HepG2 (cell line): Measurements from ENCODE around the gene UTP4. TPM values are rescaled to one million over a fixed set of nuclear protein-coding genes. Genes with fewer than 3 reads are reported as not detected.

Experiments
- ATAC-seq: fragments of 200-7000 bp; cut with Tn5 transposase; 3 replicates; pipeline ENCODE4 v1.9.1; 2020; ENCODE audit warnings: mild to moderate bottlenecking, moderate library complexity
- BruUV-seq: library from RNA; stranded (reverse); fragments of 400-500 nt; replicated peaks from 2 replicates; lab custom pipeline; 2021; lab: Mats Ljungman, UMichigan
- CTCF ChIA-PET: fragments of 300-600 bp; formaldehyde crosslinking; extraction: SDS; loops from one replicate; lab custom pipeline; 2021; ENCODE audit warnings: low total read pairs, inconsistent platforms, low intra/inter-chr PET ratio; lab: Yijun Ruan, JAX
- POLR2A ChIA-PET: fragments of 350-600 bp; sonication (Branson Sonifier 250); formaldehyde crosslinking; loops from one replicate; lab custom pipeline; 2020; ENCODE audit warnings: antibody characterized with exemption, inconsistent platforms; lab: Yijun Ruan, JAX
- DNase-seq: peaks from one replicate; pipeline ENCODE4 v3.0.0-alpha.2; 2015; ENCODE audit warnings: low spot score
- FAIRE-seq: peaks from 3 replicates; lab custom pipeline; 2011; peaks lifted over from hg19 to GRCh38; lab: Jason Lieb, UNC
- H2AFZ ChIP-seq: one replicate; pipeline ENCODE4 v1.6.1; 2011; ENCODE audit warnings: low read length, inconsistent platforms
- H3K27ac ChIP-seq: fragments of 300-600 bp; 3 replicates; pipeline ENCODE4 v1.8.0; 2011; ENCODE audit warnings: mixed run types, mild to moderate bottlenecking, mixed read lengths, low read length, inconsistent platforms; ENCODE audit not compliant: insufficient read depth; ENCODE audit errors: extremely low read length
- H3K27me3 ChIP-seq, 2 experiments: fragments of 200-600 bp in 1 of 2; 2 replicates in 1 of 2; 3 replicates in 1 of 2; pipeline versions ENCODE4 v1.6.0 to v1.8.0; 2011; ENCODE audit warnings: low read length in 2 of 2, mild to moderate bottlenecking in 2 of 2, moderate library complexity in 2 of 2, inconsistent platforms in 1 of 2; ENCODE audit not compliant: insufficient read depth in 2 of 2, control insufficient read depth in 1 of 2
- H3K36me3 ChIP-seq, 2 experiments: fragments of 200-600 bp in 1 of 2; replicated peaks in 1 of 2; 2 replicates in 1 of 2; 3 replicates in 1 of 2; pipeline versions ENCODE4 v1.5.1 to v1.8.0; 2011; ENCODE audit warnings: low read length in 2 of 2, inconsistent platforms in 1 of 2; ENCODE audit not compliant: insufficient read depth in 2 of 2, control insufficient read depth in 1 of 2
- H3K4me1 ChIP-seq: 2 replicates; pipeline ENCODE4 v1.5.1; 2012; ENCODE audit warnings: low read length, inconsistent platforms; ENCODE audit not compliant: insufficient read depth
- H3K4me2 ChIP-seq: 2 replicates; pipeline ENCODE4 v1.6.0; 2011; ENCODE audit warnings: low read depth, low read length, inconsistent platforms
- H3K4me3 ChIP-seq, 3 experiments: fragments of 200-600 bp in 1 of 3; sonication (generic), shearing (Covaris generic) in 1 of 3; replicated peaks in 1 of 3; 2 replicates each; pipeline ENCODE4 v1.5.1; 2011 to 2016; ENCODE audit warnings: low read length in 3 of 3, inconsistent platforms in 2 of 3, low read depth in 2 of 3, mild to moderate bottlenecking in 2 of 3, control low read depth in 1 of 3, mixed read lengths in 1 of 3; ENCODE audit not compliant: insufficient read depth in 1 of 3
- H3K79me2 ChIP-seq: one replicate; pipeline ENCODE4 v1.6.1; 2011; ENCODE audit warnings: low read length, inconsistent platforms; ENCODE audit not compliant: insufficient read depth
- H3K9ac ChIP-seq: 2 replicates; pipeline ENCODE4 v1.6.0; 2011; ENCODE audit warnings: mild to moderate bottlenecking, low read depth, low read length, inconsistent platforms; ENCODE audit not compliant: insufficient read depth
- H3K9me3 ChIP-seq: 2 replicates; pipeline ENCODE4 v1.5.1; 2012; ENCODE audit warnings: mild to moderate bottlenecking, low read length
- H4K20me1 ChIP-seq: 2 replicates; pipeline ENCODE4 v1.6.0; 2011; ENCODE audit warnings: inconsistent platforms, mild to moderate bottlenecking, low read length, moderate library complexity; ENCODE audit not compliant: insufficient read depth
- CEBPB ChIP-seq: IDR thresholded peaks from 2 replicates; pipeline ENCODE4 v1.6.1; 2011; ENCODE audit warnings: low read depth, low read length, improper control_type of control experiment, borderline replicate concordance
- EP300 ChIP-seq, 3 experiments: sonication (generic) in 1 of 3; formaldehyde crosslinking in 1 of 3; IDR thresholded peaks; 2 replicates each; pipeline versions ENCODE4 v1.5.1 to v1.6.1; 2011 to 2020; ENCODE audit warnings: low read depth in 2 of 3, low read length in 2 of 3, borderline replicate concordance in 1 of 3, improper control_type of control experiment in 1 of 3, mild to moderate bottlenecking in 1 of 3, missing genetic modification reagents in 1 of 3, moderate library complexity in 1 of 3
- FOXP1 ChIP-seq, 2 experiments: fragments of 450-650 bp in 1 of 2; IDR thresholded peaks; 2 replicates each; pipeline ENCODE4 v1.6.1; 2017 to 2018; ENCODE audit warnings: antibody characterized with exemption in 1 of 2
- HES4 ChIP-seq: sonication (generic); formaldehyde crosslinking; IDR thresholded peaks from 2 replicates; pipeline ENCODE4 v1.9.0; 2021; ENCODE audit warnings: mild to moderate bottlenecking, missing genetic modification reagents, borderline replicate concordance
- HNF4A ChIP-seq: sonication (generic); formaldehyde crosslinking; IDR thresholded peaks from 2 replicates; pipeline ENCODE4 v1.4.0; 2020; ENCODE audit warnings: missing genetic modification reagents
- SOX13 ChIP-seq, 3 experiments: fragments of 450-650 bp in 1 of 3; sonication (generic) in 1 of 3; formaldehyde crosslinking in 1 of 3; IDR thresholded peaks in 2 of 3; conservative IDR thresholded peaks in 1 of 3; 2 replicates each; pipeline versions ENCODE4 v1.5.0 to v1.6.1; 2016 to 2020; ENCODE audit warnings: antibody characterized with exemption in 1 of 3, mild to moderate bottlenecking in 1 of 3, missing compliant biosample characterization in 1 of 3, missing genetic modification reagents in 1 of 3, moderate library complexity in 1 of 3
- ZNF224 ChIP-seq: sonication (generic); formaldehyde crosslinking; IDR thresholded peaks from 2 replicates; pipeline ENCODE4 v1.5.0; 2020; ENCODE audit warnings: mild to moderate bottlenecking, missing genetic modification reagents
- ZNF234 ChIP-seq: sonication (generic); formaldehyde crosslinking; conservative IDR thresholded peaks from 2 replicates; pipeline ENCODE4 v1.5.1; 2020; ENCODE audit warnings: mild to moderate bottlenecking, missing genetic modification reagents
- ZNF235 ChIP-seq: sonication (generic); formaldehyde crosslinking; IDR thresholded peaks from 2 replicates; pipeline ENCODE4 v1.8.1; 2023; ENCODE audit warnings: mild to moderate bottlenecking, missing genetic modification reagents, borderline replicate concordance
- ZNF564 ChIP-seq: sonication (generic); formaldehyde crosslinking; IDR thresholded peaks from 2 replicates; pipeline ENCODE4 v1.8.1; 2023; ENCODE audit warnings: mild to moderate bottlenecking, missing genetic modification reagents
- ZNF652 ChIP-seq: IDR thresholded peaks from 2 replicates; pipeline ENCODE4 v1.6.1; 2016; ENCODE audit warnings: low read depth, borderline replicate concordance
- WGBS: methylation state at CpG from one replicate; pipeline ENCODE4 v1.1.6; 2017; ENCODE audit warnings: low lambda C conversion rate; 5-methylcytosine and 5-hydroxymethylcytosine counted together
- in situ Hi-C: cut with HindIII; loops from 2 replicates; pipeline ENCODE4 v1.10.0; 2017; ENCODE audit warnings: low pct_unique_long_range_greater_than_20kb; ENCODE audit not compliant: extremely low pct_ligation_motif_present
- intact Hi-C: fragments of 100-400 bp; cut with micrococcal nuclease; formaldehyde crosslinking; loops from one replicate; pipeline ENCODE4 v1.10.0; 2022; ENCODE audit not compliant: unreplicated experiment
- polyA plus RNA-seq, 8 experiments: library from polyadenylated mRNA; depleted of rRNA in 3 of 8; stranded (reverse) in 7 of 8; unstranded in 1 of 8; fragments of >200 nt; fragmentation: Illumina TruSeq in 4 of 8; extraction: Trizol in 4 of 8; gene quantifications; 2 replicates each; pipeline versions ENCODE4 v1.2.1 to v1.2.3, GENCODE V29; 2011 to 2016; ENCODE audit warnings: low read depth in 4 of 8, missing spikeins in 1 of 8, mixed read lengths in 1 of 8; ENCODE audit not compliant: insufficient read depth in 1 of 8
- total RNA-seq, 5 experiments: library from RNA; depleted of rRNA; stranded (reverse); fragments of >200 nt; fragmentation: Illumina TruSeq; extraction: Trizol; gene quantifications; 2 replicates each; pipeline ENCODE4 v1.2.3, GENCODE V29; 2016; ENCODE audit warnings: low read depth in 1 of 5
- TF ChIP-seq, protein P1 (sequence below): IDR thresholded peaks from 2 replicates; pipeline ENCODE4 v1.6.1; 2016; ENCODE audit warnings: missing compliant biosample characterization, missing genetic modification reagents, borderline replicate concordance

Gene UTP4
- total and polyA plus RNA-seq, 2 of the 13 experiments (the other 11 are each of a cell fraction or from before 2014, with no cell fraction given) = 30.0 to 85.8 TPM

DNA sequence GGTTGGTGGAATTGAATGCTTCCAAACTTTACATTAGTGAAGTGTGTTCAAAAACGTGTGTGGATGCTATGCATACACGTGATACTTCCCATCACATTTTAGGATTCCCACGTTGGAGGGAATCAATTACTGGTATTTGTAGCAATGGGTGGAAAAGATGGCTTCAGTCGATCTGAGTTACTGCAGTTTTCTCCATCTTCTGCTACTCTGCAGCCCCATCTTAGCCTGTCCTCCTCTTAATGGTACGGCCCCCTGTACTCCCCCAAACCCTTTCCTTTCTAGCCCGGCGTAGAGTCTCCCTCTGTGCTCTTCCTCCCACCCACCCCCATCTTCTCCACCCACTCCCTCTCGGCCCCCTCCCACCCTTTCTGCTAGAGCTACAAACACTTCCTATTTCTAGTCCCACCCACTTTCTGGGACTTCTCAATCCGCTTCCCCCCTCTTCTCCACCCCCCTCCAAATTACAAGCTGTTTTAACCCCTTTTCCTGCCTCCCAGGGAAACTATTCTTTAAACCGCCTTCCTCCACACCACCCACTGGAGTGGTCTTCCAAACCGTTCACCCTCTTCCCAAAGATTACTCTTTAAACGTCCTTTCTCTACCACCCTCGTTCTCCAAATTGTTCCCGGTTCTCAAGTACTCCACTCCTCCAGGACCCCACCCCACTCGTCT is 1.1 kb upstream of the UTP4 start:
- Histone ChIP-seq H2AFZ (no peak overlapping the region), H3K36me3 (peaks cover 0 to 15% of the 10 kb centered on the region in 2 experiments; a peak in 3 of 5 replicates), H3K4me3 (peak overlapping the region; percentile 87 to 98 (median 91)), H3K4me1 (peaks cover 50% of the 10 kb centered on the region), H3K4me2 (peak overlapping the region; percentile 77), H3K9ac (peak overlapping the region; percentile 99), H3K27me3 (no peaks in the 10 kb centered on the region; a peak in 1 of 5 replicates), H4K20me1 (0 out of 2 replicates have a peak, but pooled peaks cover 3% of the 10 kb centered on the region), H3K27ac (peak overlapping the region; percentile 97), H3K79me2 (peaks cover 65% of the 10 kb centered on the region), H3K9me3 (no peaks in the 10 kb centered on the region)
- no peak; the same call in 2 of the 3 replicates for ATAC-seq
- CTCF ChIA-PET = no interaction called here
- intact Hi-C loops = loop anchor here (10.0 kb wide), 1 partner anchor 607 kb away; no protein-coding TSS in a partner anchor
- 6% methylated on average over 15 of the region's 15 CpGs for WGBS
- no TSS peak for BruUV-seq
- in situ Hi-C loops = no loop called here
- FAIRE-seq = no peak
- POLR2A ChIA-PET = interaction anchor here (0.6 to 1.5 kb wide), 3 partner anchors 19 to 268 kb away, joined by 3 read pairs; no protein-coding TSS in a partner anchor
- DNase-seq = no peak
- no peak for TF ChIP-seq EP300 (IDR thresholded peaks at IDR 0.05; ENCODE audit: low read depth in 2 of 2, low read length in 2 of 2)
- no peak for TF ChIP-seq EP300 (CRISPR knock-in tag; IDR thresholded peaks at IDR 0.05; ENCODE audit: borderline replicate concordance)
- TF ChIP-seq ZNF564 = 0 out of 2 replicates have a peak, but pooled peaks have one; percentile 10
- no peak for TF ChIP-seq ZNF234
- TF ChIP-seq ZNF235 (CRISPR knock-in tag) = 0 out of 2 replicates have a peak, but pooled peaks have one; percentile 2
- TF ChIP-seq CEBPB = no peak
- no peak for TF ChIP-seq HNF4A (CRISPR knock-in tag)
- TF ChIP-seq, protein P1, sequence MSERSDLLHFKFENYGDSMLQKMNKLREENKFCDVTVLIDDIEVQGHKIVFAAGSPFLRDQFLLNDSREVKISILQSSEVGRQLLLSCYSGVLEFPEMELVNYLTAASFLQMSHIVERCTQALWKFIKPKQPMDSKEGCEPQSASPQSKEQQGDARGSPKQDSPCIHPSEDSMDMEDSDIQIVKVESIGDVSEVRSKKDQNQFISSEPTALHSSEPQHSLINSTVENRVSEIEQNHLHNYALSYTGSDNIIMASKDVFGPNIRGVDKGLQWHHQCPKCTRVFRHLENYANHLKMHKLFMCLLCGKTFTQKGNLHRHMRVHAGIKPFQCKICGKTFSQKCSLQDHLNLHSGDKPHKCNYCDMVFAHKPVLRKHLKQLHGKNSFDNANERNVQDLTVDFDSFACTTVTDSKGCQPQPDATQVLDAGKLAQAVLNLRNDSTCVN (CRISPR knock-in tag) = no peak
- TF ChIP-seq ZNF652 (CRISPR knock-in tag) = 0 out of 2 replicates have a peak, but pooled peaks have one; percentile 30
- no peak for TF ChIP-seq FOXP1 (IDR thresholded peaks at IDR 0.05)
- TF ChIP-seq FOXP1 (CRISPR knock-in tag; IDR thresholded peaks at IDR 0.05) = no peak
- TF ChIP-seq HES4 (CRISPR knock-in tag) = no peak
- TF ChIP-seq SOX13 (IDR thresholded peaks at IDR 0.05) = no peak
- no peak for TF ChIP-seq SOX13 (CRISPR knock-in tag; conservative IDR thresholded peaks at IDR 0.05 in 1 of 2, IDR thresholded peaks at IDR 0.05 in 1 of 2)
- no peak for TF ChIP-seq ZNF224 (CRISPR knock-in tag)
